A549 (cell line): ENCODE measurements around the gene CASTOR2.
"Not testable (repeated sequence)": the region's sequence is repeated elsewhere in the genome, so short reads cannot be mapped to it uniquely, and the experiment has no call there.

Source experiments
- CTCF ChIP-seq: fragments of >200 bp; sonication (Bioruptor Twin); formaldehyde crosslinking; IDR thresholded peaks from 3 replicates; pipeline ENCODE4 v1.5.1; 2016
- HDAC2 ChIP-seq: fragments of 200-600 bp; sonication (generic); IDR thresholded peaks from 2 replicates; pipeline ENCODE4 v1.6.1; 2016
- HOXA7 ChIP-seq: fragments of 250-450 bp; sonication (Bioruptor Pico); IDR thresholded peaks from 2 replicates; pipeline ENCODE4 v1.5.0; 2020; ENCODE audit warnings: mild to moderate bottlenecking, moderate library complexity
- KDM5A ChIP-seq: fragments of 200-600 bp; sonication (generic); IDR thresholded peaks from 2 replicates; pipeline ENCODE4 v1.6.1; 2016; ENCODE audit warnings: antibody characterized with exemption, mild to moderate bottlenecking

- TF ChIP-seq CTCF; KDM5A; HOXA7 (CRISPR knock-in tag); HDAC2: not testable (repeated sequence)
Measured at GRCh38 chr7:74966909-74967308, 2.4 kb downstream of the CASTOR2 start.
